ENCODE measurements around the gene GSC2. TPM values are rescaled to one million over a fixed set of nuclear protein-coding genes. Genes with fewer than 3 reads are reported as not detected.

The GSC2 gene
- total and polyA plus RNA-seq, 9 of the 15 experiments (the other 6 are each of a cell fraction or from before 2014, with no cell fraction given) = not detected

DNA sequence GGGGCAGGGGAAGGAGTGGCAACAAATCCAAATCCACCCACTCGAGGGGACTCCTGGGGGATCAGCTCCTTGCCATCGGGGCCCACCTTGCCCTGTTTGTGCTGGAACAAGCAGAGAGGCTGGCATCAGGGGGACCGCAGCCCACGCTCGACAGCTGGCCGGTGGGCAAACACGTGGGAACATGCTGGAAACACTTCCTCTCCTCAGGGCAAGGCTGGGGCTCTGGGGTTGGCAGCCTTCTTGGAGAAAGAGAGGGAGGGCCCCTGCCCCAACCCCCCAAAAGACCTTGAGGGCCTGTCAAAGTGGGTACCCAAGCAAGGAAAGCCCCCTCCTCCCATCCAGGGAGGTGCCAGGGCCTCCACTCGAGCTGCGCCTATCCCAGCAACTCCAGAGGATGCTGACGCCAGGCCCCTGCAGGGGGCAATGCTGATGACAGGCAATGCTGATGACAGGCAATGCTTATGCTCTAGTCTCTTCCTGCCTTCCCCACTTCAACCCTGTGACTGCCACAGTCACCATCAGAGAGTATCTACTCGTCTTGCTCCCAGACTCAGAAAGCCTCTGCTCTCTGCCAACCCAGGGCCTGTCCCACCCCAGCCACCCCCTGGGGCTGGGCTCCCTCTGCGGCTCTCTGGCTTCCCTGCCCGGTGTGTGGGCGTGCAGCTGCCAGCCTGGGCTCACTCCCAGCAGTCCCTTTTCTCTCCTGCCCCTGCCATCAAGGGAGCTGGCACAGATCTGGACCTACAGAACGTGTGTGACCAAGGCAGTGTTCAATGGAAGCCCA, 11.7 kb downstream of the GSC2 start:
- in situ Hi-C loops (cut with MboI) (no loop called here), intact Hi-C loops (cut with micrococcal nuclease) (loop anchor here (10.0 kb wide), 1 partner anchor 64 kb away; no protein-coding TSS in a partner anchor)
- no peak overlapping the region for H3K27ac ChIP-seq (ENCODE audit: extremely low read depth, low read depth, low read length)
- peak overlapping the region in 1 of 2 experiments; percentile 43; a peak in 1 of 4 replicates for H3K9ac ChIP-seq (ENCODE audit: insufficient read depth in 1 of 2, low read depth in 2 of 2, low read length in 2 of 2)
- ChIA-PET POLR2A (interaction anchor here (0.6 to 3.4 kb wide), 5 partner anchors 11 to 515 kb away, joined by 3 to 17 read pairs (median 4); partner anchors contain the start of gene DGCR2), CTCF (ENCODE audit: low intra/inter-chr PET ratio) (no interaction called here)
- no peaks in the 10 kb centered on the region for H4K20me1 ChIP-seq (replicated peaks; ENCODE audit: control insufficient read depth, insufficient read depth, low read length)
- peaks cover 4% of the 10 kb centered on the region for H3K79me2 ChIP-seq (ENCODE audit: control insufficient read depth, insufficient read depth, low read length)
- ATAC-seq (no peak), FAIRE-seq (no peak), DNase-seq (ENCODE audit: extremely low read depth in 1 of 4, low spot score in 3 of 4) (no peak)
- peaks cover 4 to 33% of the 10 kb centered on the region in 2 experiments; a peak in 4 of 5 replicates for H3K4me1 ChIP-seq (replicated peaks in 1 of 2; ENCODE audit: control insufficient read depth in 2 of 2, insufficient read depth in 2 of 2, low read length in 2 of 2)
- H3K9me1 ChIP-seq (ENCODE audit: control insufficient read depth, insufficient read depth, low read length) = peaks cover 13% of the 10 kb centered on the region
- BruUV-seq (replicated peaks) = no TSS peak
- no peak overlapping the region for H3K4me3 ChIP-seq
- H3K36me3 ChIP-seq (ENCODE audit: control insufficient read depth, insufficient read depth, low read length) = peaks cover 91% of the 10 kb centered on the region
- WGBS (ENCODE audit: insufficient coverage, low coverage, missing lambda C conversion rate) = 85% methylated on average over 15 of the region's 15 CpGs
- no peak overlapping the region for H3K4me2 ChIP-seq (ENCODE audit: insufficient read depth, low read length)
- H3K27me3 ChIP-seq (ENCODE audit: control insufficient read depth in 2 of 2, insufficient read depth in 2 of 2, low read length in 2 of 2) = no peaks in the 10 kb centered on the region
- no peak overlapping the region for H2AFZ ChIP-seq (ENCODE audit: low read depth, low read length)
- no peaks in the 10 kb centered on the region for H3K9me3 ChIP-seq (replicated peaks; ENCODE audit: control insufficient read depth, insufficient read depth, low read depth, low read length)
- TF ChIP-seq, protein P1, sequence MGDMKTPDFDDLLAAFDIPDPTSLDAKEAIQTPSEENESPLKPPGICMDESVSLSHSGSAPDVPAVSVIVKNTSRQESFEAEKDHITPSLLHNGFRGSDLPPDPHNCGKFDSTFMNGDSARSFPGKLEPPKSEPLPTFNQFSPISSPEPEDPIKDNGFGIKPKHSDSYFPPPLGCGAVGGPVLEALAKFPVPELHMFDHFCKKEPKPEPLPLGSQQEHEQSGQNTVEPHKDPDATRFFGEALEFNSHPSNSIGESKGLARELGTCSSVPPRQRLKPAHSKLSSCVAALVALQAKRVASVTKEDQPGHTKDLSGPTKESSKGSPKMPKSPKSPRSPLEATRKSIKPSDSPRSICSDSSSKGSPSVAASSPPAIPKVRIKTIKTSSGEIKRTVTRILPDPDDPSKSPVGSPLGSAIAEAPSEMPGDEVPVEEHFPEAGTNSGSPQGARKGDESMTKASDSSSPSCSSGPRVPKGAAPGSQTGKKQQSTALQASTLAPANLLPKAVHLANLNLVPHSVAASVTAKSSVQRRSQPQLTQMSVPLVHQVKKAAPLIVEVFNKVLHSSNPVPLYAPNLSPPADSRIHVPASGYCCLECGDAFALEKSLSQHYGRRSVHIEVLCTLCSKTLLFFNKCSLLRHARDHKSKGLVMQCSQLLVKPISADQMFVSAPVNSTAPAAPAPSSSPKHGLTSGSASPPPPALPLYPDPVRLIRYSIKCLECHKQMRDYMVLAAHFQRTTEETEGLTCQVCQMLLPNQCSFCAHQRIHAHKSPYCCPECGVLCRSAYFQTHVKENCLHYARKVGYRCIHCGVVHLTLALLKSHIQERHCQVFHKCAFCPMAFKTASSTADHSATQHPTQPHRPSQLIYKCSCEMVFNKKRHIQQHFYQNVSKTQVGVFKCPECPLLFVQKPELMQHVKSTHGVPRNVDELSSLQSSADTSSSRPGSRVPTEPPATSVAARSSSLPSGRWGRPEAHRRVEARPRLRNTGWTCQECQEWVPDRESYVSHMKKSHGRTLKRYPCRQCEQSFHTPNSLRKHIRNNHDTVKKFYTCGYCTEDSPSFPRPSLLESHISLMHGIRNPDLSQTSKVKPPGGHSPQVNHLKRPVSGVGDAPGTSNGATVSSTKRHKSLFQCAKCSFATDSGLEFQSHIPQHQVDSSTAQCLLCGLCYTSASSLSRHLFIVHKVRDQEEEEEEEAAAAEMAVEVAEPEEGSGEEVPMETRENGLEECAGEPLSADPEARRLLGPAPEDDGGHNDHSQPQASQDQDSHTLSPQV (IDR thresholded peaks at IDR 0.05) = no peak
- TF ChIP-seq, protein P2, sequence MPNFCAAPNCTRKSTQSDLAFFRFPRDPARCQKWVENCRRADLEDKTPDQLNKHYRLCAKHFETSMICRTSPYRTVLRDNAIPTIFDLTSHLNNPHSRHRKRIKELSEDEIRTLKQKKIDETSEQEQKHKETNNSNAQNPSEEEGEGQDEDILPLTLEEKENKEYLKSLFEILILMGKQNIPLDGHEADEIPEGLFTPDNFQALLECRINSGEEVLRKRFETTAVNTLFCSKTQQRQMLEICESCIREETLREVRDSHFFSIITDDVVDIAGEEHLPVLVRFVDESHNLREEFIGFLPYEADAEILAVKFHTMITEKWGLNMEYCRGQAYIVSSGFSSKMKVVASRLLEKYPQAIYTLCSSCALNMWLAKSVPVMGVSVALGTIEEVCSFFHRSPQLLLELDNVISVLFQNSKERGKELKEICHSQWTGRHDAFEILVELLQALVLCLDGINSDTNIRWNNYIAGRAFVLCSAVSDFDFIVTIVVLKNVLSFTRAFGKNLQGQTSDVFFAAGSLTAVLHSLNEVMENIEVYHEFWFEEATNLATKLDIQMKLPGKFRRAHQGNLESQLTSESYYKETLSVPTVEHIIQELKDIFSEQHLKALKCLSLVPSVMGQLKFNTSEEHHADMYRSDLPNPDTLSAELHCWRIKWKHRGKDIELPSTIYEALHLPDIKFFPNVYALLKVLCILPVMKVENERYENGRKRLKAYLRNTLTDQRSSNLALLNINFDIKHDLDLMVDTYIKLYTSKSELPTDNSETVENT (CRISPR knock-in tag; IDR thresholded peaks at IDR 0.05) = 0 out of 2 replicates have a peak, but pooled peaks have one; percentile 3
- TF ChIP-seq RBFOX2 (IDR thresholded peaks at IDR 0.05; ENCODE audit: low read depth, low read length) = 0 out of 2 replicates have a peak, but pooled peaks have one; percentile 44
- 0 out of 2 replicates have a peak, but pooled peaks have one; percentile 4 for TF ChIP-seq NR2F6 (CRISPR knock-in tag; IDR thresholded peaks at IDR 0.05)
- TF ChIP-seq, protein P3, sequence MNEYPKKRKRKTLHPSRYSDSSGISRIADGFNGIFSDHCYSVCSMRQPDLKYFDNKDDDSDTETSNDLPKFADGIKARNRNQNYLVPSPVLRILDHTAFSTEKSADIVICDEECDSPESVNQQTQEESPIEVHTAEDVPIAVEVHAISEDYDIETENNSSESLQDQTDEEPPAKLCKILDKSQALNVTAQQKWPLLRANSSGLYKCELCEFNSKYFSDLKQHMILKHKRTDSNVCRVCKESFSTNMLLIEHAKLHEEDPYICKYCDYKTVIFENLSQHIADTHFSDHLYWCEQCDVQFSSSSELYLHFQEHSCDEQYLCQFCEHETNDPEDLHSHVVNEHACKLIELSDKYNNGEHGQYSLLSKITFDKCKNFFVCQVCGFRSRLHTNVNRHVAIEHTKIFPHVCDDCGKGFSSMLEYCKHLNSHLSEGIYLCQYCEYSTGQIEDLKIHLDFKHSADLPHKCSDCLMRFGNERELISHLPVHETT (CRISPR knock-in tag; conservative IDR thresholded peaks at IDR 0.05 in 1 of 2, IDR thresholded peaks at IDR 0.05 in 1 of 2) = 0 out of 4 replicates have a peak, but pooled peaks of 1 of the 2 experiments have one; percentile 4
- TF ChIP-seq, protein P4, sequence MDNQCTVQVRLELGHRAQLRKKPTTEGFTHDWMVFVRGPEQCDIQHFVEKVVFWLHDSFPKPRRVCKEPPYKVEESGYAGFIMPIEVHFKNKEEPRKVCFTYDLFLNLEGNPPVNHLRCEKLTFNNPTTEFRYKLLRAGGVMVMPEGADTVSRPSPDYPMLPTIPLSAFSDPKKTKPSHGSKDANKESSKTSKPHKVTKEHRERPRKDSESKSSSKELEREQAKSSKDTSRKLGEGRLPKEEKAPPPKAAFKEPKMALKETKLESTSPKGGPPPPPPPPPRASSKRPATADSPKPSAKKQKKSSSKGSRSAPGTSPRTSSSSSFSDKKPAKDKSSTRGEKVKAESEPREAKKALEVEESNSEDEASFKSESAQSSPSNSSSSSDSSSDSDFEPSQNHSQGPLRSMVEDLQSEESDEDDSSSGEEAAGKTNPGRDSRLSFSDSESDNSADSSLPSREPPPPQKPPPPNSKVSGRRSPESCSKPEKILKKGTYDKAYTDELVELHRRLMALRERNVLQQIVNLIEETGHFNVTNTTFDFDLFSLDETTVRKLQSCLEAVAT (IDR thresholded peaks at IDR 0.05) = no peak
- TF ChIP-seq POLR2G (IDR thresholded peaks at IDR 0.05; ENCODE audit: low read depth, low read length) = 0 out of 2 replicates have a peak, but pooled peaks have one; percentile 1

All from K562 (cell line).